ENCODE measurements around the gene SIM1.
A peak's percentile ranks its signal among the peaks of the same experiment; 100 is the strongest.

The SIM1 gene

DNA sequence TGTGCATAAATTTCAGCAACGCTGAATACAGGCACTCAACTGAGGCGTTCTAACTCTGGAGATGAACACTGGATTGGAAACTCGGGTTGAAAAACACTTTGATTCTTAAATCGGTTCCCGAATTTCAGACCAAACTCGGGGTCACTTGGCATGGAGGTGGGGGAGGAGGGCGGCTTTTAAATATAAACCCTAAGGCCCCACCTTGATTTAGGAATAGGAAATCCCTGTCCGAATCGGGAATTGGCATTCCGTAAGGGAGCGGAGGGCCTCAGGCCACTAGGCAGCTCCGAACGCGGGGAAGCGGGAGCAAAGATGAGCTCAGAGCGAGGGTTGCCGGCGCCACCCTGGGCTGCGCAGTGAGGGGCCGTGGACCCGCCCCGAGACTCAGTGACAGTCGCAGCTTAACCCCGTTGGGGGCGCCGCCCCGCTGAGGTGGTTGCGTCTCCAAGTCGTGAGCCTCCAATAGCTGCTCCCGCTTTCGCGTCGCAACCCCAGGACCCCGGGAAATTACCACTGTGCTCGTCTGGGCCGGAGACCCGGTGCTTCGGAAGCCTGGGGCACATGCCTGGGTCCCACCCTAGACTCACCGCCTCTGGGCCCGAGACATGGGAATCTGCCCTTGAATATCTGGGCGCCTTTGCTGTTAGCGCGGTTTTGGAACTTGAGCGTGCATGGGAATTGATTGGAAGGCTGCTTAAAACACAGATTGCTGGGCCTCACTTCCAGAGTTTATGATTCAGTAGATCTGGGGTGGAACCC is 4.6 kb upstream of the SIM1 start:
- no peak for DNase-seq

DNA sequence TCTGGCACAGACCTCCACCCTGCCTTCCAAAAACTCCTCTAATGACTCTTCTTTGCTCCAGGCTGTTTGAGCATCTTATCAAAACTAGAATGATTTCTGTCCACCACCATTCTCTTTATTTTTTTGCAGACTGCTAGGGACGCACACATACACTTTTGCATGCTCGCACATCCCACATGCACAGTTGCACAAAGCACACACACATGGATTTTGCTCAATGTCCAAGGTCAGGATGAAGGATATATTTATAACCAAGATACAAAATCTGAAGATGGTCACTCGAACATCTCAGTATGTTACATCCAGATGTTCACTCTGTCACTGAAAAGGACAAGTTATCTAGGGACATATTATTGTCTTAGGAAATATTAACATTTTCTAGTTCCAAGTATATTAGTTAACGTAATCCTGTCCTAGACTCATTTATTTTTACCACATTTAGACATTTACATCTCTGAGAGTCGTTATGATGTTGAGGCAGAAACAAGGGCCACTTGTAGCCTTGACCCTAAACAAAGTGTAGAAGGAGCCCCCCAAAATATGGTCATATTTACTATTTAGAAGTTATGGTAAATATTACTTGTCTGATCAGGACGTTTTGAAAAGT is 3.4 kb upstream of the SIM1 start:
- DNase-seq = no peak

DNA sequence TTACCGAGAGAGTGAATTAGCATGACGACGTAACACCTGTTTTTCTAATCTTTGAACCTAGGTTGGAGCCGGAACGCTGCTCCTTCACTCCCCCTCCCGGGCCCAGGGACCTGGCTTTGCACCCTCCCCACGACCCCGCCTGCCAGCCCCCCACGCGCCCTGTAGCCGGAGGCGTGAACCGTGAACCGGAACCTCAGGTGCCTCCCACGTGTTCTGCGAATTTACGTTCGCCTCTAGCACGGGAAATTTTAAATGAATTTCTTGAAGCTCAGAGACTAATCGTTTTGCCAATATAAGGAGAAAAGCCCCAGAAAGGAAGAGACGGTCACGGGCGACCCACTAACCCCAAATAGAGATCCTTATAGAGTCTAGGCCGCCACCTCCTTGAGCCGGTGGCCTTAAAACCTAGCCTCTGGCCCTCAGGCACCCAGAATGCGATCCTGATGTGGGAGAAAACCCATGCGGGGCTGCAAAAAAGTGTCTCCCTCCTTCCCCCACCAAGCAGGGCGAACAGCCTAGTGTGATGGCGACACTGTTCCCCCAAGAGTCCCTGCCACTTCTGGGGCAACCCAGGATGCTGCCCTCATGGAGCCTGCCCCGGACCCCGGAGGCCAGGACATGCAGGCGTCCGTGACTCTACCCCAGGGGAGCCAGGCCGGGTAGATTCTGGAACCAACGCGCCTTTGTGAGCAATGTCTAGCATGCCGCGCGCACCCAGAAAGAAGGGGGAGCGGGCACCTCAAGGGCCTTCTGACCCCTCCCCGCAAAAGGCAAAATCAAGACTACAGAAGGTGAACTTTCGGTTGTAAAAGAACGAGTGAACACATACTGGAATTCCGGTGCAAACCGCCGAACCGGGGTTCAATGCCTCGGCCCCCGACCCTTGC is 2.7 kb upstream of the SIM1 start:
- no peak for DNase-seq

GRCh38 chr6:100466410-100467128 is 1.8 kb upstream of the SIM1 start:
- DNase-seq = no peak

DNA sequence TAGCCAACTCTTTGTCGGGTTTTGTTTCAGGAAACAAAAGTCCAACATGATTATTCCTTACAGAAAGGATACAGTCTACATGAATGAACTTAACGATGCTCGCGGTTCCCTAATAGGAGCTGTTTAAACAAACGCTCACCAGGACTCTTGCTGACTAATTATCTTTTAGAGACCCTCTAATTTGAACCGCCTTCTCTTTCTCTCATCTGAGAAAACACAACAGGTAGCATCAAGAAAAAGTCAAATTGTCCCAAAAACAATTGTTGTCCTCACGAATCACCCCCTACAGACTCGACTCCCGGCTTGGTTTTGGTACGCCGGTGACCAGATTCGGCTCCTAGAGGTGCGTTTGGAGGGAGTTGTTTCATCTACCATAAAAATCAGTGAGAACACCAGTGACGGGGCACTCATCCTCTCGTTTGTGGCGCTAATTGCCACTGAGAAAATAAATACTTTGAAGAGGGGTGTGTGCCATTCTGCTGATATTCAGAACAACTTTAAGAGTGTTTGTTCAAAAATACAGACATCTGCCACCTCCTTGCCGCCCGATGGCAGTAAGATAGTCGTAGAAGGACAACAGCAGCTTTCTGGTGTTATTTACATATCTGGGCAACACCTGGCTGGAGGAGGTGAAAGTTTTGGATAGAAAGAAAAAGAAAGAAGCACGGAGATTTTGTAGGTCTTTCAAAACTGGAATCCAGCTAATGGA is 1.1 kb upstream of the SIM1 start:
- DNase-seq = peak; percentile 10

DNA sequence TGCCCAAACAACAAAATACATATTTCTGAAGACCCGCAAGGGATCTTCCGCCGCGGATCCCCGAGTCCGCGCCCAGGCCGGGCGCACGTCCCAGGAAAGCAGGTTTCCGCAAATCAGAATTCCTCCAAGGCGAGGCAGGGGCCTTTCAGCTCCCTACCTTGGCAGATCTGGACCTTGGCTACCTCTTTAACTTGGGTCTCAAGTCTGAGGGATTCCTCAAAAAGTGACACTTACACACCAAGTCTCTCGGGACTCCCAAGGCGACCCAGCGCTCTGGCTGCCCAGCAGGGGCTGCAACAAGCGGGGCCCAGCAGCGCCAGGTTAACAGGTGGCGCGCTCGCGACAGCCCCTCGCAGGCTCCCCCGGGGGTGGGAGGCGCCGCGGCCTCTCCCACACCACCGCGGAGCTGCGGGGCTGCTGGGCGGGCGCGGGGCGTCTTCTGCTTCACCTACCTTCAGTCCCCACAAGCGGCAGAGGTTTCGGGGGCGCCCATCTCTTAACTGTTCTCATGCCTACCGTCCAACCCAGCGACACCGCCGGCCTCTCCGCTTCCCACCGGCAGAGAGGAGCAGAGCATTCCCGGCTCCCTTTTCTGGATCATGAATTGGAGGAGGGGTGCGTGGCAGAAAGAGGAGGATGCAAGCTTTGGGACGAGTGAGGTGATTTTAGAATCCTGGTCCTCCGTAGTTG is 414 bp downstream of the SIM1 start:
- no peak for DNase-seq

DNA sequence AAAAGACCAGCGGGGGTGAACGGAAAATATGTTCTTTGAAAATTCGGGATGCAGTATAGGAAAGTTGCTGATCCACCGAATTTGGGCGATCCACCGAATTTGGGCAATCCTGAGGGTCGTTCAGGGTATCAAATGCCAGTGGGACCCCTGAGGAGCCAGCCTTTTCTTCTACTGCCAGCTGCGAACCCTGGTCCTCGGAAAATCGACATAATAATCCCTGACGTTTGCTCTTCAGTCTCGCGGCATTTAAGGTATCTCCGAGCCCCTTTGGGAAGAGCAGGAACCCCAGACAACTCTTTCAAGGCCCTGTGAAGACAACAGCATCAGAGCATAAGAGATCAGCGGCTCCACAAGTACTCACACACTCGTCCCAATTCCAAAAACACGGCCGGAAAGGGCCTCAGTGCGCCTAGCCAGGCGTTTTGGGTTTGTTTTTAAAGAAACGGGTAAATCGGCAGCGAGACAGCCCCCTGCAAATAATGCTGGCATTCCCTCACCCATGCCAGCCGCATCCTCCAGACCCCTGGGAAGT is 1.0 kb downstream of the SIM1 start:
- DNase-seq = no peak

DNA sequence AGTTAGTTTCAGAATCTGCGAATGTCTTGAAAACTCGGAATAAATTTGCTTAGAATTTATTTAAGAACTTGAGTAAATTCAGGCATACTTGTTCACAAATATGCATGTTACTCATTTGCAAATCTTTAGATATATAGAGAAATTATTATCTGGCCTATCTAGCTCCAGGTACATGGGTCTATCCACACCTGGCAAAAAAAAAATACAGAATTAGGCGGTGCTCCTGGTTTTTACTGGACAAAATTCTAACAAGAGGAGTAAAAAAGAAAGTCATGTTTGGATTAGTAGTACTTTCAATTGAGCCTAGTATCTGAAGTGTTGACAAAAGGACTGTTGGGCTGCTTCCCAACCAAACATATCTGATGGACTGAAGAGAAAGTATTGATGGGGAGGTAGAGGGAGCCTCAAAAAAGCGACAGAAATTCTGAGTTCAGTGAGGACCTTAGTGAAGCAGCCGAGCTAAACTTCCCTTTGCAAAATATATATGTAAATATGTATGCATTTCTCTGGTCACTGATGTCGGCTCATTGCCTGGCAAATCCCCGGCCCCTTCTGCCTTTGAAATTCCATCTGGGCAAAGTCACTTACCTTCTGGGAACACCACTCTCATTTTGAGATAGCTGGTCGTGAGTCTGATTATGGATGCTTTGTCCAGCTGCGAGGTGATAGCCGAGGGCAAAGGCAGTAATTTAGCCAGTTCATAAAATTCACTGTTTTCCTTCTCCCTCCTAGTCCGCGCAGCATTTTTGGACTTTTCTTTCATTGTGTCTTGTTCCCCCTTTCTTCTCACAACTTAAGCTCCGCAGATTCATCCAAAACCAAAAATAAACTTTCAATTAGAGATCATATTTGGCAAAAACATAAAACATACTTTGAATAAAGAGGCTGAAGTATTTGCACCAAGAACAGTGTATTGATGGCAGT is 1.8 kb downstream of the SIM1 start:
- no peak for DNase-seq

DNA sequence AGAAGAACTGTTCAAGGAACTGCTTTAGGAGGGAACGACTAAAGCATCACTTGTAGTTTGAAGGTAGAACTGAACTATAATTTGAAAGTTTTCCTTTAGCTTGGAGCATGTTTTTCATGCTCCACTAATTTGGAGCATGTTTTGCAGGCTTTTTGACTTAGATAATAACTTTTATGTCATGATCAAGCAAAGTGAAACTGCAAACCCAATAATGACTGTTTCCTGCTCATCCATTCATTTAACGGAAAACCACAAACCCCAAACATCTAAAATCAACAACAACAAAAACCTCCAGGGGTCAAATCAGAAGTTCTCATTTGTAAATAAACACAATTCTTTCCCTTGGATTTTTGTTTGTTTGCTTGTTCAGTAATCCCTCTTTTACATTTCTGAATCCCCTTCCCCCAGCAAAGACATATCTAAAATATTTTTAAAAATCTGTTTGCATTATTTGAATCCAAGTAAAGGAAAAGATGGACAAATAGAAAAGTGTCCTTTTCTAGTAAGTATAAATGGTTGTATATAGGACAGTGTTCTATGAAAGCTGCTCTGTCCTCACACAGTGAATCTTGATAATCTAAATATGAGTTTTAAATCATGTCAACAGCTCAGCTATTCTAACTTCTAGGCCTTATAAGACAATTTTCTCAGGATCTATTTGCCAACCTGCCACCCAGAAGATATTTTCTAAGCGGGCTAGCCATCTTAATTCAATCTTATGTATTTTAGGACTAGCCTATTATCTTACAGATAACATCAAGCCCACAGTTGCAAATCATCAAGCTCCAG is 2.6 kb downstream of the SIM1 start:
- DNase-seq = no peak

DNA sequence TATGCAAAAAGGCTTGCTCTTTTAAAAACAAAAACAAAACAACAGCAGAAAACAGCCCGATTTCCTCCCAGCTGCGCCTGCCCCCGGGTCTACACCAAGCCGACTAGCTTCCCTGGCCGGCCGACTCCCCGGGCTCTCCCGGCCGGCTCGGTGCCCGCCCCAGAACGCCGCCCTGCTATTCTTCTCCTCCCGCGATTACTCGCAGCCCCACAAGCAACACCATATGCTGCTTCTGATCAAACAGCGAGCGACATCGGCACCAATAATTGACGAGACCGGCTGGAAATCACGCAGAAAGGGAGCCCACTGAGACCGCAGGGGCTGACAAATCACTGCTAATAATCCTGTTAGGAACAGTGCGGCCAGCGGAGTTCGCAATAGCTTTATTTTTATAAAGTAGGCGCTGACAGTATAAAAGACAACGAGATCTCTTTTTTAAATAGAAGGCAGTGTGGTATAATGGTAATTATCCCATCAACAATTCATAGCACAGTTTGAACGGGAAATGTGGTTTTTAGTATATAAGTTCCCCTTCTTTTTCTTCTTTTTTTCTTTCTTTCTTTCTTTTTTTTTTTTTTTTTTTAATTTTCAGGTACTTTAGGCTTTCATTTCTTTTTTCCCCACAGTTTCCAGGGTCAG is 3.3 kb downstream of the SIM1 start:
- DNase-seq = no peak

GRCh38 chr6:100460650-100461204 is 4.0 kb downstream of the SIM1 start:
- DNase-seq = no peak

- DNase-seq = no peak
Observed at GRCh38 chr6:100459592-100460184, 5.0 kb downstream of the SIM1 start.

GRCh38 chr6:100458841-100459591 is 5.7 kb downstream of the SIM1 start:
- no peak for DNase-seq

DNA sequence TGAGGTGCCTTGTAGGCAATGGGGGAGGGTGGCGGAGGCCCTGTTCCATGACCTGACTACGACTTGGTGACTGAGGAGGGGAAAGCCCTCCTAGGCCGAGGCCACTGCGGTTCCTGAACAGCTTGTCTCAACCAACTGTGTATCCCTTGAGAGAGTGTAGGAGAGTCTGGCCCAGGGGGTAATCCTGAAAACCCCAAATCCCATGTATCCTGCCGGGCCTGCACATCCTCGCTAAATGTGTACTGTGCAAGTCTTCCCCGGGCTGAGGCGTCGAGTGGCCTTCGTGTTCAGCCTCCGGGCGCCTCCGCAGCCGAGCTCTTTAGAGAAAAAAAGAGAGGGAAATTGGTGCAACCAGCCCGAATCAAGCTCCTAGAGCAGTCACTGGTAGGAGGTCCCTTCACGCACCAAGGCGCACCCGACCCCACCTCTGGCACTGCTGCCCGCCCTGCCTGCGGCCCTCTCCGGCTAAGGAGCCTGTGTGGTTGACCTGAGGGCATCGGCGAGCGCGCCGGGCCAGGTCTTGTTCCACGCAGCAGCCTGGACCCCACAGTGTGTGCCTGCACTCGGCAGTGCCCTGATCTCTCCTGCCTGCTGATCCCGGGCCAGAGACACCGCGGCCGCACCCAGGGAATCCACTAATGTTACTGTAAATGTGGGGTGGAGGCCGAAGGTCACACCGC is 7.3 kb downstream of the SIM1 start:
- no peak for DNase-seq

DNA sequence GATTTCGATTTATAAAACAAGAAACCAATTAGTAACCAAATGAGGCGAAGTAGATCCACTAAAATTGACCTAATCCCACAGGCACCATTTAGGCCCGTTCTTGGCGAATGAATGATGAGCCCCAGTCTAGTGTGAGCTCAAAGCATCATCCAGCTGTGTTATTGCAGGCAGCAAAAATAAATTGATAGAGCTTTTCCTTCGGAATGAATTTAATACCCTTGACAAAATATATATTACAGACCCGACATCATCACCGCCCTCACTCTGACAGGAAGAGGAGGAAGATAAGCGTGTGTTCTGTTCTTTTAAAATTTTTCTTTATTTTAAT is 7.8 kb downstream of the SIM1 start:
- DNase-seq = no peak

DNA sequence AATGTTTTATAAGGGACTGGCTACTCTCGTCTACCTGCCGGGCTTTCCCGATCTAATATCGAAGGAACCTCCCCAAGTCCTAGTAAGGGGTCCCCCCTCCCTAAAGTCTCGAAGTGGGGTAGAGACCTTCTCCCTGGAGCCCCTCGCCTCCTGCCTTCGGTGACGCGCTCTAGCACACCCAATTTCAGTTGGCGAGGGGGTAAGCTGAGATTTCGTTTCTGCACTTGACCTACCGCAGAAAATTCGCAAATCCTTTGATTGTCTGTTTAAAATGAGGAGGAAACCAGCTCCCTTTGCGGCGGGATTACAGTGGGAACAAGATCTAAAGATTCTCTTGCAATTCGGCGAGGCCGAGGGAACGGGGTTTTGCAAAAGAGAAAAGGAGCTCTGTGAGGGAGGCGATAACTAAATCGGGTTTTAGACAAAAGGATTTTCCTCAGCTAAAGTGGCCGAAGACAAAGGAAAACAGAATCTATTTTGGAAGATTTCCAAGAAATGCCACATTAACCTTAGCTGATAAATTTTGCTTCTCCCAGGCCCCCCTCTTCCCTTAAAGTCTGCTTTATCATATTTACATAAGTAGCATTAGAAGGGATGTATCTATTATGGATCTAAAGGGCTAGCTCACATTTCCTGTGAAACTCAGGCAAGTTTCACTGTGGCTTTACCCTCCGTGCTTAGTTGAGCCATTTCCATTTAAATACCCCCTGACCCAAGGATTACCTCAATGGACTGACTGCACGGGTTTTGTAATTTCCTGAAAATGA is 8.4 kb downstream of the SIM1 start:
- DNase-seq = no peak

Measured in kidney glomerular epithelial cell (primary cell).